HS-27A (cell line): ENCODE data around the gene EIF3M.
"Not testable (repeated sequence)": the region's sequence is repeated elsewhere in the genome, so short reads cannot be mapped to it uniquely, and the experiment has no call there.

Experiments
- DNase-seq: peaks from one replicate; pipeline ENCODE4 v3.0.0-alpha.2; 2012; ENCODE audit warnings: low read depth, missing footprints

Gene EIF3M

DNA sequence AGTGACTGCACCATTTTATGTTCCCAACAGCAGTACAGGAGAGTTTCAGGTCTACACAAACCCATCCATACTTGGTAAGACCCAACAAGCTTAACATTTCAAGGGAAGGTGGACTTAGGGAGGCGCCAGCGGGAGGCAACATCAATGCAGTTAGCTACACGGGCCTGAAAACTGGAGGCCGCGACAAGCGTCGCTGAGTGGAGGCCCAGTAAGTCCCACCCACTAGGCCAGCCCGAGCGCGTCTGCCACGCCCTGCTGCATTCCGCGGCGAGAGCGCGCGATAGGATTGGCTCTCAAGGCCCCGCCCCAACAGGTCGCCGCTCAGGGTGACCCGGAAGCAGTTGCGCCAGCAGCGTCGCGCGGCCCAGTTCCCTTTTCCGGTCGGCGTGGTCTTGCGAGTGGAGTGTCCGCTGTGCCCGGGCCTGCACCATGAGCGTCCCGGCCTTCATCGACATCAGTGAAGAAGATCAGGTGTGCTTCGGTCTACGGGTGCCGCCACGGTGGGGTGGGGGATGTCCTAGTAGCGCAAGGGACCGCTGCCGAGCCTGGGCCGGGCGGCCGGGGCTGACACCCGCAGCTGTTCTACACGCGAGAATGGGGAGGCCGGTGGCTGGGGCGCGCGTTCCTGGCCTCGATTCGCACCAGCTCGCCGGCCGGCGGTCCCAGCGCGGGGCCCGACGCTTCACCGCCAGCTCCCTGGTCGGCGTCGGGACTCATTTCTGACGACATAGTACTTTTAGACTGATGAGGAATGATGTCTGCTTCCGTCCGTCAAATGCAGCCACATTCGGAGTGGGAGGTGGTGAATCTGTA, at the start of gene EIF3M:
EIF3M (plus strand) TSS at position 373 of the 813 bp plus-strand sequence; CDS start at position 430, 57 bp downstream.
- DNase-seq = peak; percentile 88

DNA sequence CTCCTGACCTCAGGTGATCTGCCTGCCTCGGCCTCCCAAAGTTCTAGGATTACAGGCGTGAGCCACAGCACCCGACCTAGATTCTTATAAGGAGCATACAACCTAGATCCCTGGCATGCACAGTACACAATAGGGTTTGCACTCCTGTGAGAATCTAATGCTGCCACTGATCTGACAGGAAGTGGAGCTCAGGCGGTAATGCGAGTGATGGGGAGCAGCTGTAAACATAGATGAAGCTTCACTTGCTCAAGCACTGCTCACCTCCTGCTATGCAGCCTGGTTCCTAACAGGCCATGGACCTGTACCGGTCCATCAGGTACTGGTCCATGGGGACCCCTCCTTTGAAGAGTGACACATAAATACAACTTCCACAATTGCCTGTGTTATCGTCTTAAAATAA, 44.8 kb upstream of the EIF3M start:
- DNase-seq = no peak

DNA sequence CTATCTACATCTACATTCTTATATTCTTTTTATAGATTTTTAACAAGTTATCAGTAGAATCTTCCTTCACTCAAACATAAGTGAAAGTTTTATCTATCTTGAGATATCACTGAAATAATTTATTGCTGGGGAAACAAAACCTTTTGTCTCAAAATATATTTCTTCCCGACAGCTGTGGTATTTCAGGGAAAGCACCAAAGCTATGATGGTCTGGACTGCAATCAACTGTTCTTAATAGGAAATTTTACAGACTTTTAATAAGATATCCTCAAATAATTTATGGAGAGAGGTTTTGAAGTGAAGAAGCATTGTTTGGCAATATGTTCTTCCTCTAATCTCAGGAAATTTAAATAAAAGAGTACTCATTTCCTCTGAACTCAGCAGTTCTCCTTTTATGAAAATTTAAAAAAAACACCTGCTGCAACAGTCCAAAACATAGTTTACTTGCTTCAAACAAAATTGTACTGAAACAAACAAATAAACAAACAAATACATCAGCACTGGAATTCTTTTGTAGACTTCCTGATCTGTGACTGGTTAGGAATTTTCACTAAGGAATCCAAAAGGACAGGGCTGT, 33.9 kb upstream of the EIF3M start:
- DNase-seq = no peak

DNA sequence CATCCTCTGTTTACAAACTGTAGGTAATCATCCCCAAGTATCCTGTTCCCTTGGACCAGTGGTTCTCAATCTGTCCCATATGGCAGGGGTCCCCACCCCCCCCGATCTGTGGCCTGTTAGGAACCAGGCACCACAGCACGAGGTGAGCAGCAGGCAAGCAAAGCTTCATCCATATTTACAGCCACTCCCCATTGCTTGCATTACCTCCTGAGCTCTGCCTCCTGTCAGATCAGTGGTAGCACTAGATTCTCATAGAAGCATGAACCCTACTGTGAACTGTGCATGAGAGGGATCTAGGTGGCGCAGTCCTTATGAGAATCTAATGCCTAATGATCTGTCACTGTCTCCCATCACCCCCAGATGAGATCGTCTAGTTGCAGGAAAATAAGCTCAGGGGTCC, 33.4 kb upstream of the EIF3M start:
- DNase-seq = no peak

DNA sequence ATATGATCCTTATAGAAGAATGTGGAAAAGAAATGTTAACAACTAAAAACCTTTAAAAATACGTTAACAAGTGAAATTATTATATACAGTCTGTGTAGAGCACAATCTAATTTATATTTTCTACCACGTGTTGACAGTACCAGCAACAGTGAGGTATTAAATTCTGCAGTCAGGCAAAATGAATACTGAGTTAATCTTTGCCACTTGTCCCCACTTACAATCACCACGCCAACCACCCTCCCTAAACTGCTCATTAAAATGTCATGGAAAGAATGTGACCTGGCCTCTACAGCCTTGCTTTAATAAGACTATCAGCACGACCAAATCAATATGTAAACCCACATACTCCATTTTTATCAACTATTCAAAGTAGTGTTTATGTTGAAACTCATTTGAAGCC, 28.5 kb upstream of the EIF3M start:
- no peak for DNase-seq

DNA sequence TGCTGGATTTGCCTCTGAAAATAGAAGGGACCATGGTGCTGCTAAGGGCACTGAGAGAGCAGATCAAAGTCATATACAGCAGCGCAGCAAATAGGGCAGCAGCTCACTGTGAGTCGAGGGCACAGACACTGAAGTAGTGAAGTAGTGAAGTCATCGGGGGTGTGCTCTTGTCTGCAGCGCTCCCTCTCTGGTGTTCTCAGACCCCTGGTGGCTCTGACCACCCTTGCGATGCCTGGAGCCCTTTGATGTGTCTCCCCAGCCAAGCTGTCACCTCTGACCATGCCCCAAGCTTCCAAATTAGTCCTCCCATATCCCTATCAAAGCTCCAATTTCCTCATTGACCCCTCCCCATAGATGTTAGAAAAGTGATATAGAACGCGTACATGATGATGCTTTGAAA, 27.7 kb upstream of the EIF3M start:
- no peak for DNase-seq

DNA sequence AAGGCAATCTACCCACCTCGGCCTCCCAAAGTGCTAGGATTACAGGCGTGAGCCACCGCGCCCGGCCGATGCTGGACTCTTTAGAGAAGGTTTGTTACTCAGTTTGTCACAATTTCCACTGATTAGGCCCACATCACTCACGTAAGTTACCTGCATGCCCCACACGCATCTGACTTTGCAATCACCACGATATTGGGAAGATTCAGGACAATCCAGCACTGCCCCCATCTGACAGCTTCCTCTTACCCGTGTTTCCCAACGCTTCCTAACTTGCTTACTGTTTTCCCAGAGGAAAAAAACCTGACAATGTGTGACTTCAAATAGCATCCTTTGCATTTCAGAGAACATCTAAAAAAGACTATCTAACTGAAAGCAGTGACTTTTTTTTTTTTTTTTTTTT, 21.8 kb upstream of the EIF3M start:
- no peak for DNase-seq

DNA sequence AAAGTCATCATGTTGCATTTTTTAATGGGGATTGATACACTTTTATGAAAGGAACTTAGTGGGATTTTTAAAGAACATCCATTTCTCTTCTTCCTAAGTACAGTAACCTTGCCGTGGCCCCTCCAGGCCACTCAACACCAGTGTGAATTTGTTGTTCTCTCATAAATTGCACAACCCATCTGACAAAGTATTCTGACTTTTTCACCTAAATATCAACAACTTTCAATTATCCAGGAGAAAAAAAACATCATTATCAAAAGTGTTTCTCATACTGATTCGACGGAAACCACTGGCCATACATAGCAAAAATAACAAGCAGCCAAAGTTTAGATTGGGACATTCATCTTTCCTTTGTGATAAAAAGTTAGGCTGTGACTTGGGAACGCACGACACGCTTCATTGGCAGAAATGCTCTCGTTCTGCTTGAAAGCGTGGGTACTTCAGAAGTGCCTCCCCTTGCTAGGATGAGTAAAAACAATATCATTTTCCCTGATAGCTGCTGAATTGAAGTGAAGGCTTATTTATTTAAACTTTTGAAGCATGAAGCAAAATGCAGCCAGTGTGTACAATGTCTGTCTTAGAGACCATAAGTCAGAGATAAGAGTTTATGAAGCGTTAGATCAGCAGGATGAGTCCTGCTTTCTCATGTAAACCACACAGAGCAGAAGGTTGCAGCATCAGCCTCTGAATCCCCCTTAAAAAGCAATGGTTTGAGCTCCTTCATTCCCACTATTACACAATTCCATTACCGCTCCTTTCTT, 20.6 kb upstream of the EIF3M start:
- DNase-seq = no peak

DNA sequence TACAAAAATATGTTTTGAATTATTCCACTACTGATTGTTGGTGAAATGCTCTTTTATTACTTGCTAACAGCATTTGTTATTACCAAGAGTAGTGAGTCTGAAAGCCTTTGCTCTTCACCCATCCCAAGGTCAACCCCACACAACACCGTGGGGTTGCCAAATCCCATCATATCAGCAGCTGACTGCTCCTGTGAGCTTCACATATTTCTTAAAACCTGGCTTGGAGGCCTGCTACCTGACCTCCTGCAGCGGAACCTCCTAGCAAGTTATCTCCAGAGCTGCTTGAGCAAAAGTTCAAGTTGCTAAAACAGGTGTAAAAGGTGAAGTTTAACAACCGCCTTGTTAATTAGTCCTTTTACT, 20.1 kb upstream of the EIF3M start:
- DNase-seq = no peak

DNA sequence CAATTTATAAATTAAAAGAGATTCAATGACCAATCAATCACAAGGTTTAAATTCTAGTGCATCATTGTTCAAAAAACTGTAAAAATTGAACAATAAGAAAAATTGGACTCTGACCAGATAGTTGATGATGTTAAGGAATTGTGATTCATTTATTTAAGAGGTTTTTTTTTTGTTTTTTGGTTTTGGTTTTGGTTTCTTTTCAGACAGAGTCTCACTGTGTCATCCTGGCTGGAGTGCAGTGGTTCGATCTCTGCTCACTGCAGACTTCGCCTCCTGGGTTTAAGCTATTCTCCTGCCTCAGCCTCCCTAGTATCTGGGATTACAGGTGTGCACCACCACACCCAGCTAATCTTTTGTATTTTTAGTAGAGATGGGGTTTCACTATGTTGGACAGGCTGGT, 17.1 kb upstream of the EIF3M start:
- DNase-seq = no peak

DNA sequence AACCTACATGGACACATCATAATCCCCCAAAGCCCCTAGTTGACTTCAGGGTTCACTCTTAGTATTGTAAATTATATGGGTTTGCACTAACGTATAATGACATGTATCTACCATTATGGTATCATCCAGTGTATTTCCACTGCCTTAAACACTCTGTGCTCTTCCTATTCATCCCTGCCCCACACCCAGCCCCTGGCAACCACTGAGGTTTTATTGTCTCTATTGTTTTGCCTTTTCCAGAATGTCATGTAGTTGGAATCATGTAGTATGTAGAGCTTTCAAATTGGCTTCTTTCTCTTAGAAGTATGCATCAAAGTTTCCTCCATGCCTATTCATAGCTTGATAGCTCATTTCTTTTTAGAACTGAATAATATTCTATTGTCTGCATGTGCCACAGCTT, 16.5 kb upstream of the EIF3M start:
- DNase-seq = no peak

DNA sequence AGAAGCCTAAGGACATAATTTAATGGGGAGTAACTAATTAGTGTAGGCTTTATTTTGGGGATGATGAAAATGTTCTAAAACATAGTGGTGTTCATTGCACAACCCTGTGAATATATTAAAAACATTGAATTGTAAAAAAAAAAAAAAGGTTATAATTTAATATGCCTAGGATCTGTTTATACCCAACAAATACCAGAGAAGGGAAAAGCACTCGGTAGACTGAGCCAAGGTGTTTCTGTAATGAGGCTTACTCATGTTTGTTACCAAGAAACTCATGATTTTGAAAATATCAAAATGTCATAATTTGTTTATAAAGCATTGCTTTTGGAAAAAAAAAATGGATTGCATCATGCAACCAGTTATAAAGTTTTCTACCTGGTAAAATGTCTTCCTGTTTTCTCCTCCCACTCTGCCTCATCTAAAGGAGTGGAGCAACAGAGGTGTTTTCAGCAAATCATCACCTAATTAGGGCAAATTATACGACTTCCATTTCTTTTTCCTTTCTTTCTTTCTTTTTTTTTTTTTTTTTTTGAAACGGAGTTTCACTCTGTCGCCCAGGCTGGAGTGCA, 14.2 kb upstream of the EIF3M start:
- DNase-seq = no peak

DNA sequence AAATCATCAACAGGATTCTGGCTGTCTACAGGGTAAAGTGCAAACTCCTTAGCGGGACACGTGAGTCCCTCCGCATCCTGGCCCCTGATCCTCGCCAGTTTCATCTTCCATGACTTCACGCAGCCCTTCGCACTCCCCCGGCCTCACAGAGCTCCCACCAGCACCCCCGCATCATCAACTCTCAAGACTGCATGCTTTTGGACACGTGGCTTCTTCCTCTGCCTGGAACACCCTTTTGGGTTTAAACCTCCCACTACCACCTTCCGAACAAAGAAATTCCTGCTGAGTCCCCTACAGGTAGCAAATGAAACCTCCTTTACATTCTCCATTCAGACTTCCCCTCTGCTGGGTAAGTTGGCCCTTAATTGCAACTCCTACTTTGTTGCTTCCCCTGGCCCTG, 12.6 kb upstream of the EIF3M start:
- DNase-seq = no peak

DNA sequence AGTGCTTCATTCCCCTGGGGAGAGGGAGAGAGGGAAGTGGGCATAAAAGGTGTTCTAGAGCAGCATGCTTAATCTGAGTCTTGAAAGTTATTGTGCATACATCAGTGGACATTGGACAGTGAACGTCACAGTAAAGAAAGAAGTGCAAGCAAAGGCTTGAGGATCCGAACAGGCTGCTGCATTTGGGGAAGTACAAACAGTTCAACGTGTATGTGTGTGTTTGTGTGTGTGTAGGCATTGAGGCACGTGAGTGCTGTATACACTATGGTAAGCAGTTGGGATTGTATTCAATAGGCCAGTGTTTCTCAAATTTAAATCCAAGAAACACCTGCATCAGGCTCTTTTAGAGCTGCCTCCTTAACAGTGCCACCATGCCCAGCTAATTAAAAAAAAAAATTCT, 10.4 kb upstream of the EIF3M start:
- DNase-seq = no peak

DNA sequence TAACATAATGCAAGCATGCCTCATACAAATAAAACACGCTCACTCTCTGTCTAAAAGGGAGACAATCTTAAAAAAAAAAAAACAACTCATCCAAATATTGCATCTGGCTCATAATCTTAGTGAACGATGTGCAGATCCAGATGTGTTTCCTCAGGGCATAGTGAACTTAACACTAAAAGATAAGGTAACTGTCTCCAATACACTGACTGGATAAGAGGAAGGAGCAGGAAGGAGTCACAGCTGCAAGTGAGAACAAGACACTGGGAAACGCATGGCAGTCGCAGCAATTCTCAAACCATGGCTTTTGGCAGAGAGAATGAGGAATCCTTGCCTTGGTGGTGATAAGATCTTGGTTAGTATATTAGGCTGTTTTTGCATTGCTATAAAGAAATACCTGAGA, 9.2 kb upstream of the EIF3M start:
- DNase-seq = no peak

DNA sequence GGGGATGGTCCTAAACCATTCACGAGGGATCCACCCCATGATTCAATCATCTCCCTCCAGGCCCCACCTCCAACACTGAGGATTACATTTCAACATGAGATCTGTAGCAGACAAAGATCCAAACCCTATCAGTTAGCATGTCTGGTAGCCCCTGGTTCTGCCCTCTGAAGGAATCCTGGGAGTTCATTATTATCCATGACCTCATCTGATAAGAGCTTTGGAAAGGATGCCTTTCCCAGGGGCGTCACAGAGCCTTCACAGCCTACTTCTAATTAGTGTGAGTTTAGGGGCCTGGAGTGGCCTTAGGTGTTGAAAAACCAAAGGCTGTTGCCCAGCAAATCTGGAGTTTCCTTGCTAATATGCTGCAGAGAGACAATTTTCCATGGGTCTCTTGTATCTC, 8.6 kb upstream of the EIF3M start:
- no peak for DNase-seq

DNA sequence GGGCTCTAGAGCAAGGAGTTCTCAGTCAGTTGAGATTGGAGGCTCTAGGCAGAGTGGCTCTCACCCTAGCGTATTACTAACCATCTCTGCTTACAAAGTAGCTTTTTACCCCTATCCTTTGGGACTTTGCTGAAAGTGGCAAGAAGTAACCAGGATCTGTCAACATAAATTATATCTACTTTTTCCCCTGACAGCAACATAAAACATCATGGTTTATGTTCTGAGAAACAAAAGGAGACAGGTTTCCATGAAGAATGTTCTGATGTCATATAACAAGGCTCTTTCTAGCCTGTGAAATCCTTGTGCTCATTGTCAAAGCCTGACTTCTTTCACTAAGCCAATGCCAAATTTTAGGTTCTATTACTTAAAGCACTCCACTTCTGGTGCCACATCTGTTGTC, 7.2 kb upstream of the EIF3M start:
- no peak for DNase-seq

DNA sequence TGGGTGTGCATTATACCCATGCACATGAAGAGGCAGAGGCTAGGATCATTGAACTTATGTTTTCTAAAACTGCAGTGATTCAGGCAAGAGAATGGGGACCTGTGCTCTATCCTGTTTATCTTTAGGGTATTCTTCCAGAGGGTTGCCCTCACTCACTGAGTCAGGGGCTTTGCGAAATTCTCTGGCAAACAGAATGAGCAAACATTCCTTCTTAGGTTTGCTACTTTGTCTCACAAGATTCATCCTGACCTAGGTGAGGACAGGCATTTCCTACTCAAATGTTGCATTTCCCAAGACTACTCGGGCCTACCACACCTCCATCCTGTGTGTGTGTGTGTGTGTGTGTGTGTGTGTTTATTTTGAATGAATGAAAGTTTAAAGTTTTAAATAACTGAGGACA, 2.7 kb upstream of the EIF3M start:
- no peak for DNase-seq

DNA sequence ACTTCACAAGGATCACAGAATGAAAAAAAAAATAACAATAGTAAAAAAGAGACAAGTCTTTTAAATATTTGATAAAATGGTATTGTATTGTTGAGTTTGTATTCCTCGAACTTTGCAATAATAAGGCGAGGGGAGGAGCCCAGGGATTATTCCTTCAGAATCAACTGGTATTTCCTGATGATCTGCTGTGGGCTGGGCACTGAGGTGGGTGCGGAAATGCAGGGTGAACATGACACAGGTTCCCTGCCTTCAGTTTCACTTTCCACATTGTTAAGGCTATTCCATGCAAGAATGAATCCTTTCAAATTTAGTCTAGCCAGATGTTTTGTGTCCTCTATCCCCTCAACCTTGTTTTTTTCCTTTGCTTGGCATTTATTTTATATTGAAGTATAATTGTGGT, 2.1 kb upstream of the EIF3M start:
- DNase-seq = no peak

DNA sequence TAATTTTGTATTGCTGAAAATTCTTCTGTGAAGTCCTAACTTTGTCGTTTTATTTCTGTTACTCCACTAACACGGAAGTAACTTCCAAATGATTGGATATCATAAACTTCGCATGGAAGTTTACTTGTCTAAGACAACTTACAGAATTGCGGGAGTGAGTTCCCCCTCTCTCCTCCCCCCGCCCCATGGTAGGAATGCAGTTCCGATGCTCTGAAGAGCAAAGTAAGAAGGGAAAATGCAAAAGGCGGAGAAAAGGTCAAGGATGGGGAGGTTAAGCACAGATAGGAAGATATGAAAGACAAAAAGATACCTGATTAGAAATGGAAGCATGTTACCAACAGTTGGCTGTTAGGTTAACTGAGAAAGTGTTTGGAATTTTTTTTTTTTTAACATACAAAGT, 1.3 kb downstream of the EIF3M start:
- DNase-seq = no peak

DNA sequence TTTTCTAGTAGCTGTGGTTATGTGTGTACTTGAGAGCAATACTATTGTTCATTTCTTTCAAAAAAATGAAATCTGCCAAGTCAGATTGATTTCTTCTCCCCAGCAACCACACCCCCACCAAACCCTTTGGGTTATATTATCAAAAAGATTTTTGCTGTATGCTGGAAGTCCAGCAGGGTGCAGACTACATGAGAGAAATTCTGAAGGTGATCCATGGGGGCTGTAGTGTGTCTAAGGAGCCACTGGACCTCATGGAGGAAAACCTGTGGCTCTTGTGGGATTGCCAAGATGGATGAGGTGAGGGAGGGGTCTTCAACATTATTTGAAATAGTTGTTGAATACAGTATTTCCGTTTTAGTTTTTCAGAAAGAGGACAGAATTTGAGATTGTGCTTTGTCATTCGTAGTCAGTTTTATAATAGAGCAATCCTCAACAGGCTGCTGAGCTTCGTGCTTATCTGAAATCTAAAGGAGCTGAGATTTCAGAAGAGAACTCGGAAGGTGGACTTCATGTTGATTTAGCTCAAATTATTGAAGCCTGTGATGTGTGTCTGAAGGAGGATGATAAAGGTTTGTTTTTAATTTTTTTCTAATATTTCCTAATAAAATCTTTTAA, 3.1 kb downstream of the EIF3M start:
- no peak for DNase-seq

DNA sequence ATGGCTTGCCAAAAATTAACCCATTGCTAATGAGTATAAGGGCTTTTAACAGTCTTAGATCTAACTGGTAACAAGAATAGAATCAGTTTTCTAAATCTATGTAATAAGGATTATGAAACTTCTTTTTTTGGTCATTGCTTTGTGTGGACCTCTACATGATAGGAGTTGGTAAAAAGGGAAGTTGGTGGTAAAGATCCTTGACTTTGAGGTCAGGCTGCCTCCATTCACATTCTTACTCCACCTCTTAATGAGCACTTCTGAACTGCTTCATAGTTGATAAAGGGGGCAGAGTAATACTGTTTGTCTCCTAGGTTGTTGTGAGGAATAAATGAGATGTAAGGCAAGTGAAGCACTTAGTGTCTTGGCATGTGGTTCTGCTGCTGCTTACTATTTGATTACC, 10.6 kb downstream of the EIF3M start:
- DNase-seq = no peak

DNA sequence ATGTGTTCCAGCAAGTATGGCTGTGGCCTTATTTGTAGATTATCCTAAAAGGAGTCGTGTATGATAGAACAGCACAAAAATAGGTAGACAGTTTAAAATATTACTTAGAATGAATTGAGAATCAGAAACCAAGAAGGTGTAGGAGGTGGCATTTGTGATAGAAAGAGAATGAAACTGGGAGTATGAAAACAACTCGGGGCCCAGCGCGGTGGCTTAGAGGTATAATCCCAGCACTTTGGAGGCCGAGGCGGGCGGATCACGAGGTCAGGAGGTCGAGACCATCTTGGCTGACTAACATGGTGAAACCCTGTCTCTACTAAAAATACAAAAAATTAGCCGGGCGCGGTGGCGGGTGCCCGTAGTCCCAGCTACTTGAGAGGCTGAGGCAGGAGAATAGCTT, 12.5 kb downstream of the EIF3M start:
- not testable (repeated sequence) for DNase-seq
